RWPE2 (cell line): ENCODE data around the gene MTA3.

ENCODE experiments used
- ATAC-seq: fragments of 200-7000 bp; cut with Tn5 transposase; 3 replicates; pipeline ENCODE4 v1.9.1; 2021; ENCODE audit warnings: low read depth
- DNase-seq: peaks from one replicate; pipeline ENCODE4 v3.0.0-alpha.2; 2020; ENCODE audit warnings: low spot score
- H3K27ac ChIP-seq: fragments of 450-650 bp; 2 replicates; pipeline ENCODE4 v1.5.1; 2017; ENCODE audit warnings: mild to moderate bottlenecking; ENCODE audit not compliant: poor library complexity, severe bottlenecking
- H3K27me3 ChIP-seq: fragments of 250-450 bp; sonication (Bioruptor Pico); 2 replicates; pipeline ENCODE4 v1.5.1; 2021; ENCODE audit warnings: mild to moderate bottlenecking, moderate library complexity; ENCODE audit not compliant: insufficient read depth, poor library complexity, severe bottlenecking
- H3K36me3 ChIP-seq: fragments of 250-450 bp; sonication (Bioruptor Pico); 2 replicates; pipeline ENCODE4 v1.5.1; 2020; ENCODE audit warnings: low read depth, mild to moderate bottlenecking, moderate library complexity
- H3K4me1 ChIP-seq: fragments of 250-450 bp; sonication (Bioruptor Pico); 2 replicates; pipeline ENCODE4 v1.5.1; 2021; ENCODE audit warnings: mild to moderate bottlenecking, moderate library complexity; ENCODE audit not compliant: insufficient read depth, poor library complexity, severe bottlenecking
- H3K4me3 ChIP-seq: fragments of 250-450 bp; sonication (Bioruptor Pico); 2 replicates; pipeline ENCODE4 v1.5.1; 2021; ENCODE audit warnings: mild to moderate bottlenecking, moderate library complexity; ENCODE audit not compliant: severe bottlenecking
- H3K9me3 ChIP-seq: fragments of 250-450 bp; sonication (Bioruptor Pico); 2 replicates; pipeline ENCODE4 v1.5.1; 2021; ENCODE audit warnings: mild to moderate bottlenecking, moderate library complexity; ENCODE audit not compliant: severe bottlenecking
- CTCF ChIP-seq: fragments of 450-650 bp; IDR thresholded peaks from one replicate; pipeline ENCODE4 v1.5.1; 2017; ENCODE audit warnings: mild to moderate bottlenecking, moderate library complexity; ENCODE audit not compliant: poor library complexity, severe bottlenecking

The MTA3 gene

GRCh38 chr2:42777883-42778805 lies 209.7 kb downstream of the MTA3 start:
- no peaks in the 10 kb centered on the region for H3K4me1 ChIP-seq
- H3K27me3 ChIP-seq, result no peaks in the 10 kb centered on the region
- peaks cover 3% of the 10 kb centered on the region for H3K9me3 ChIP-seq
- no peak for TF ChIP-seq CTCF
- DNase-seq (no peak), ATAC-seq (no peak)
- H3K36me3 ChIP-seq, result no peaks in the 10 kb centered on the region
- no peak overlapping the region for H3K4me3 ChIP-seq
- H3K27ac ChIP-seq, result no peak overlapping the region

GRCh38 chr2:42781181-42781580 lies 212.7 kb downstream of the MTA3 start:
- ATAC-seq (no peak), DNase-seq (no peak)
- Histone ChIP-seq H3K4me3 (no peak overlapping the region), H3K9me3 (peaks cover 3% of the 10 kb centered on the region), H3K27ac (no peak overlapping the region), H3K27me3 (no peaks in the 10 kb centered on the region), H3K36me3 (no peaks in the 10 kb centered on the region), H3K4me1 (no peaks in the 10 kb centered on the region)
- TF ChIP-seq CTCF, result no peak

DNA sequence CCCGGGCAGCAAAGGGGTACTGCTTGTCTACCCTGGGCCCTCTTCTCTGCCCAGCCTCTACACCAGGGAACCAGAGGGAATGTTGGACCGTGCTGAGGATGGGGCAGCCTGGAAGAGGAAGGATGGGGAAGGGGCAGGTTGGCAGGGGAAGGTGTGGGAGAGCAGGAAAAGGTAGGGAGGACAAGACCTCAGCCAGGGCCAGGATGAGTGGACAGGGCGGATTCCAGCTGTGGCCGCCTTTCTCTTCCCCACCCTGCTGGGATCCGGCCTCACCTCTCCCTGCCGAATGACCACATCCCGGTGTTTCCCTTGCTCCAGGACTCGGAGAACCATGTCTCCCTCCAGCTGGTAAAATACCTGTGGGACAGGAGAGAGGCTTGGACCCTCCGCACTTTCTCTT lies 215.1 kb downstream of the MTA3 start:
- ATAC-seq, result no peak
- no peaks in the 10 kb centered on the region for H3K27me3 ChIP-seq

GRCh38 chr2:42784204-42784880 lies 215.9 kb downstream of the MTA3 start:
- DNase-seq (no peak), ATAC-seq (no peak)
- Histone ChIP-seq H3K4me3 (no peak overlapping the region), H3K4me1 (no peaks in the 10 kb centered on the region), H3K27me3 (no peaks in the 10 kb centered on the region), H3K36me3 (no peaks in the 10 kb centered on the region), H3K9me3 (no peaks in the 10 kb centered on the region), H3K27ac (no peak overlapping the region)
- no peak for TF ChIP-seq CTCF

More for the DNA sequence above, 215.1 kb downstream of the MTA3 start:
- peaks cover under 1% of the 10 kb centered on the region for H3K9me3 ChIP-seq
- H3K36me3 ChIP-seq, result no peaks in the 10 kb centered on the region
- H3K27ac ChIP-seq, result no peak overlapping the region
- no peaks in the 10 kb centered on the region for H3K4me1 ChIP-seq
- DNase-seq, result no peak
- TF ChIP-seq CTCF, result no peak
- H3K4me3 ChIP-seq, result no peak overlapping the region
